PC-9 (cell line): ENCODE measurements around the gene INTS1.

Experiments used
- EZH2 ChIP-seq: fragments of 200-600 bp; sonication (generic); IDR thresholded peaks from 2 replicates; pipeline ENCODE4 v1.8.0; 2017; ENCODE audit warnings: antibody characterized with exemption, low read depth
- TF ChIP-seq, protein P1 (sequence below): fragments of 200-600 bp; sonication (generic); conservative IDR thresholded peaks from 2 replicates; pipeline ENCODE4 v1.6.1; 2017; ENCODE audit warnings: mixed run types, antibody characterized with exemption, mild to moderate bottlenecking, moderate library complexity

DNA sequence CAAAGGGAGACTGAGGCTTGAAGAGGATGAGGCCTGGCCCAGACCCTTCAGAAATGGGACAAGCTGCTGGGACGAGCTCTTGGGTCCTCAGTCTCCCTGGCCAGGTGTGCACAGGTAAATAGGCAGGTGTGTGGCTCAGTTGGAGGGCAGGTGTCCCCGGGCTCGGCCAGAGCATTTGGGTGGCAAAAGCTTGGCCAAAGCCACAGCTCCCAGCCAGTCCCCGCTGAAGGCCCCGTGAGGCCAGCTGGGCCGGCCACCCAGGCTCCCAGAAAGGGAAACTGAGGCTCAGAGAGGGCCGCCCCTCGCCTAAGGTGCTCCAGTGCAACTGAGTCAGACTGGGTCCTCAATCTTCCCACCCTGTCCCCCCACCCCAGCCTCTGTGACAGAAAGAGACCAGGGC, 82.2 kb downstream of the INTS1 start:
- TF ChIP-seq, protein P1, sequence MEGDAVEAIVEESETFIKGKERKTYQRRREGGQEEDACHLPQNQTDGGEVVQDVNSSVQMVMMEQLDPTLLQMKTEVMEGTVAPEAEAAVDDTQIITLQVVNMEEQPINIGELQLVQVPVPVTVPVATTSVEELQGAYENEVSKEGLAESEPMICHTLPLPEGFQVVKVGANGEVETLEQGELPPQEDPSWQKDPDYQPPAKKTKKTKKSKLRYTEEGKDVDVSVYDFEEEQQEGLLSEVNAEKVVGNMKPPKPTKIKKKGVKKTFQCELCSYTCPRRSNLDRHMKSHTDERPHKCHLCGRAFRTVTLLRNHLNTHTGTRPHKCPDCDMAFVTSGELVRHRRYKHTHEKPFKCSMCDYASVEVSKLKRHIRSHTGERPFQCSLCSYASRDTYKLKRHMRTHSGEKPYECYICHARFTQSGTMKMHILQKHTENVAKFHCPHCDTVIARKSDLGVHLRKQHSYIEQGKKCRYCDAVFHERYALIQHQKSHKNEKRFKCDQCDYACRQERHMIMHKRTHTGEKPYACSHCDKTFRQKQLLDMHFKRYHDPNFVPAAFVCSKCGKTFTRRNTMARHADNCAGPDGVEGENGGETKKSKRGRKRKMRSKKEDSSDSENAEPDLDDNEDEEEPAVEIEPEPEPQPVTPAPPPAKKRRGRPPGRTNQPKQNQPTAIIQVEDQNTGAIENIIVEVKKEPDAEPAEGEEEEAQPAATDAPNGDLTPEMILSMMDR: no peak
- no peak for TF ChIP-seq EZH2
